HG02840 (cell line): ENCODE data around the gene CDX1.

Source experiments
- ATAC-seq: cut with Tn5 transposase; IDR thresholded peaks from one replicate; pipeline ENCODE4 v1.9.1; 2021; ENCODE audit warnings: mild to moderate bottlenecking, moderate library complexity, moderate number of reproducible peaks; ENCODE audit not compliant: unreplicated experiment, low FRiP score

CDX1 gene

GRCh38 chr5:150144246-150144801 is 22.3 kb upstream of the CDX1 start:
- no peak for ATAC-seq

GRCh38 chr5:150144879-150145278 is 21.7 kb upstream of the CDX1 start:
- no peak for ATAC-seq

- no peak for ATAC-seq
Observed at GRCh38 chr5:150146235-150146634, 20.3 kb upstream of the CDX1 start.

GRCh38 chr5:150146862-150147601 is 19.5 kb upstream of the CDX1 start:
- no peak for ATAC-seq

GRCh38 chr5:150147670-150148069 is 18.9 kb upstream of the CDX1 start:
- no peak for ATAC-seq

GRCh38 chr5:150148117-150148927 is 18.3 kb upstream of the CDX1 start:
- no peak for ATAC-seq

- no peak for ATAC-seq
Observed at GRCh38 chr5:150149618-150150017, 17.0 kb upstream of the CDX1 start.

- no peak for ATAC-seq
Observed at GRCh38 chr5:150152636-150153462, 13.7 kb upstream of the CDX1 start.

GRCh38 chr5:150153483-150153882 is 13.1 kb upstream of the CDX1 start:
- ATAC-seq, result no peak

- no peak for ATAC-seq
Observed at GRCh38 chr5:150153957-150154617, 12.5 kb upstream of the CDX1 start.

GRCh38 chr5:150154618-150155128 is 11.9 kb upstream of the CDX1 start:
- ATAC-seq, result no peak

GRCh38 chr5:150155258-150156026 is 11.1 kb upstream of the CDX1 start, which contains the start of gene PDGFRB:
PDGFRB (minus strand) TSS chr5:150155845; CDS start chr5:150137047, 18,798 bp downstream.
- ATAC-seq, result no peak

GRCh38 chr5:150156027-150156368 is 10.6 kb upstream of the CDX1 start:
- ATAC-seq, result no peak

GRCh38 chr5:150156540-150156939 is 10.0 kb upstream of the CDX1 start:
- ATAC-seq, result no peak

- no peak for ATAC-seq
Observed at GRCh38 chr5:150157168-150157567, 9.4 kb upstream of the CDX1 start.

GRCh38 chr5:150158170-150158949 is 8.2 kb upstream of the CDX1 start:
- ATAC-seq, result no peak

GRCh38 chr5:150159031-150159430 is 7.5 kb upstream of the CDX1 start:
- ATAC-seq, result no peak

GRCh38 chr5:150159741-150160179 is 6.8 kb upstream of the CDX1 start:
- no peak for ATAC-seq
